ENCODE results near the gene MUC22. TPM values are rescaled to one million over a fixed set of nuclear protein-coding genes. Genes with fewer than 3 reads are reported as not detected.

The MUC22 gene
- total and polyA plus RNA-seq, 2 experiments from 2014 or later: 0.03 TPM; not detected in 1

GRCh38 chr6:31025595-31025994, 15.3 kb downstream of the MUC22 start:
- Histone ChIP-seq H4K20me1 (ENCODE audit: insufficient read depth, poor library complexity, severe bottlenecking) (no peaks in the 10 kb centered on the region), H3K4me3 (no peak overlapping the region), H3K27ac (no peak overlapping the region), H3K9me3 (ENCODE audit: low read depth) (no peaks in the 10 kb centered on the region), H2AFZ (no peak overlapping the region), H3K27me3 (no peaks in the 10 kb centered on the region), H3K4me2 (no peak overlapping the region), H3K9me2 (replicated peaks; ENCODE audit: insufficient read depth) (no peaks in the 10 kb centered on the region), H3K36me3 (replicated peaks; ENCODE audit: insufficient read depth, low read depth) (no peaks in the 10 kb centered on the region), H3K4me1 (ENCODE audit: insufficient read depth) (no peaks in the 10 kb centered on the region), H3K79me2 (no peaks in the 10 kb centered on the region)
- TF ChIP-seq EZH2phosphoT487 (IDR thresholded peaks at IDR 0.05; ENCODE audit: low read depth, severe bottlenecking, unreplicated experiment) (no peak), EZH2 (IDR thresholded peaks at IDR 0.05; ENCODE audit: borderline replicate concordance) (no peak), CTCF (IDR thresholded peaks at IDR 0.05; ENCODE audit: poor library complexity) (no peak)
- 85% methylated on average over 4 of the region's 4 CpGs for WGBS (ENCODE audit: low lambda C conversion rate, missing lambda C conversion rate)
- DNase-seq (ENCODE audit: low spot score): no peak

GRCh38 chr6:31031095-31031494, 20.8 kb downstream of the MUC22 start:
- no peak overlapping the region for H3K27ac ChIP-seq
- TF ChIP-seq EZH2 (IDR thresholded peaks at IDR 0.05; ENCODE audit: borderline replicate concordance) (no peak), CTCF (IDR thresholded peaks at IDR 0.05; ENCODE audit: poor library complexity) (no peak), EZH2phosphoT487 (IDR thresholded peaks at IDR 0.05; ENCODE audit: low read depth, severe bottlenecking, unreplicated experiment) (no peak)
- no peaks in the 10 kb centered on the region for H3K27me3 ChIP-seq
- no peak overlapping the region for H2AFZ ChIP-seq
- no peaks in the 10 kb centered on the region for H3K4me1 ChIP-seq (ENCODE audit: insufficient read depth)
- H3K4me3 ChIP-seq: no peak overlapping the region
- no peaks in the 10 kb centered on the region for H3K79me2 ChIP-seq
- H4K20me1 ChIP-seq (ENCODE audit: insufficient read depth, poor library complexity, severe bottlenecking): no peaks in the 10 kb centered on the region
- H3K9me3 ChIP-seq (ENCODE audit: low read depth): no peaks in the 10 kb centered on the region
- no peak for DNase-seq (ENCODE audit: low spot score)
- WGBS (ENCODE audit: low lambda C conversion rate, missing lambda C conversion rate): 94% methylated on average over 6 of the region's 6 CpGs
- H3K4me2 ChIP-seq: no peak overlapping the region
- H3K9me2 ChIP-seq (replicated peaks; ENCODE audit: insufficient read depth): no peaks in the 10 kb centered on the region
- H3K36me3 ChIP-seq (replicated peaks; ENCODE audit: insufficient read depth, low read depth): no peaks in the 10 kb centered on the region

- no peak for DNase-seq (ENCODE audit: low spot score)
- Histone ChIP-seq H3K4me1 (ENCODE audit: insufficient read depth) (no peaks in the 10 kb centered on the region), H3K27ac (no peak overlapping the region), H3K4me3 (no peak overlapping the region), H3K27me3 (no peaks in the 10 kb centered on the region), H2AFZ (no peak overlapping the region), H4K20me1 (ENCODE audit: insufficient read depth, poor library complexity, severe bottlenecking) (no peaks in the 10 kb centered on the region), H3K4me2 (no peak overlapping the region), H3K9me3 (ENCODE audit: low read depth) (no peaks in the 10 kb centered on the region), H3K79me2 (no peaks in the 10 kb centered on the region), H3K36me3 (replicated peaks; ENCODE audit: insufficient read depth, low read depth) (no peaks in the 10 kb centered on the region), H3K9me2 (replicated peaks; ENCODE audit: insufficient read depth) (no peaks in the 10 kb centered on the region)
- 75% methylated on average over 4 of the region's 4 CpGs for WGBS (ENCODE audit: low lambda C conversion rate, missing lambda C conversion rate)
- no peak for TF ChIP-seq EZH2phosphoT487 (IDR thresholded peaks at IDR 0.05; ENCODE audit: low read depth, severe bottlenecking, unreplicated experiment)
- TF ChIP-seq CTCF (IDR thresholded peaks at IDR 0.05; ENCODE audit: poor library complexity): no peak
- TF ChIP-seq EZH2 (IDR thresholded peaks at IDR 0.05; ENCODE audit: borderline replicate concordance): no peak
Measured at GRCh38 chr6:31033075-31033474, 22.8 kb downstream of the MUC22 start.
